Tibial nerve (tissue), 4 donors: ENCODE results near the gene BMP2K. TPM values are rescaled to one million over a fixed set of nuclear protein-coding genes. Genes with fewer than 3 reads are reported as not detected.

ENCODE experiments used
- DNase-seq, 2 donors: peaks; one replicate each; pipeline ENCODE4 v3.0.0-alpha.2; 2019; ENCODE audit warnings: low spot score in 2 of 2
- H3K27ac ChIP-seq, 4 donors: fragments of 200-600 bp; sonication (generic) in 3 of 4; one replicate each; pipeline ENCODE4 v1.5.1; 2017 to 2019; ENCODE audit warnings: mild to moderate bottlenecking in 1 of 4
- H3K27me3 ChIP-seq, 2 donors: fragments of 200-600 bp; sonication (generic) in 1 of 2; one replicate each; pipeline versions ENCODE4 v1.5.1 to v1.6.0; 2017 to 2019
- H3K36me3 ChIP-seq, 3 donors: fragments of 200-600 bp; sonication (generic); one replicate each; pipeline ENCODE4 v1.5.1; 2018 to 2019
- H3K4me1 ChIP-seq, 4 donors: fragments of 200-600 bp; sonication (generic) in 3 of 4; one replicate each; pipeline ENCODE4 v1.5.1; 2017 to 2019
- H3K4me3 ChIP-seq, 4 donors: fragments of 200-600 bp; sonication (generic) in 3 of 4; one replicate each; pipeline ENCODE4 v1.5.1; 2017 to 2019; ENCODE audit warnings: mild to moderate bottlenecking in 1 of 4, moderate library complexity in 1 of 4
- H3K9me3 ChIP-seq, 4 donors: fragments of 200-600 bp; sonication (generic) in 3 of 4; one replicate each; pipeline ENCODE4 v1.5.1; 2017 to 2019
- EP300 ChIP-seq, 2 donors: sonication (generic); formaldehyde crosslinking; IDR thresholded peaks; one replicate each; pipeline ENCODE4 v1.6.1; 2017; ENCODE audit warnings: antibody characterized with exemption in 2 of 2, mild to moderate bottlenecking in 1 of 2
- POLR2A ChIP-seq, 2 donors: fragments of 450-650 bp; IDR thresholded peaks; one replicate each; pipeline ENCODE4 v1.6.1; 2017; ENCODE audit warnings: antibody characterized with exemption in 2 of 2, mild to moderate bottlenecking in 2 of 2, moderate library complexity in 2 of 2
- WGBS, 2 donors: methylation state at CpG; one replicate each; pipeline ENCODE4 v1.1.5; 2018; 5-methylcytosine and 5-hydroxymethylcytosine counted together
- total RNA-seq, 4 donors: library from RNA; depleted of rRNA; stranded (reverse); fragments of >200 nt; gene quantifications; one replicate each; pipeline ENCODE4 v1.1.0, GENCODE V29; 2016
- TF ChIP-seq, protein P1 (sequence below), 5 experiments: fragments of 200-600 bp in 3 of 5; fragments of 450-650 bp in 2 of 5; sonication (generic) in 3 of 5; IDR thresholded peaks; one replicate each; pipeline ENCODE4 v1.5.1; 2016 to 2019; ENCODE audit warnings: antibody characterized with exemption in 5 of 5, mild to moderate bottlenecking in 3 of 5, moderate library complexity in 2 of 5

Gene BMP2K
- total RNA-seq, 4 donors from 2014 or later, result 39.8 to 84.8 (median 67.0) TPM

GRCh38 chr4:78748381-78748780 lies 27.8 kb upstream of the BMP2K start:
- 87 to 93% methylated on average over 2 of the region's 2 CpGs for WGBS, 2 donors
- TF ChIP-seq, protein P1, sequence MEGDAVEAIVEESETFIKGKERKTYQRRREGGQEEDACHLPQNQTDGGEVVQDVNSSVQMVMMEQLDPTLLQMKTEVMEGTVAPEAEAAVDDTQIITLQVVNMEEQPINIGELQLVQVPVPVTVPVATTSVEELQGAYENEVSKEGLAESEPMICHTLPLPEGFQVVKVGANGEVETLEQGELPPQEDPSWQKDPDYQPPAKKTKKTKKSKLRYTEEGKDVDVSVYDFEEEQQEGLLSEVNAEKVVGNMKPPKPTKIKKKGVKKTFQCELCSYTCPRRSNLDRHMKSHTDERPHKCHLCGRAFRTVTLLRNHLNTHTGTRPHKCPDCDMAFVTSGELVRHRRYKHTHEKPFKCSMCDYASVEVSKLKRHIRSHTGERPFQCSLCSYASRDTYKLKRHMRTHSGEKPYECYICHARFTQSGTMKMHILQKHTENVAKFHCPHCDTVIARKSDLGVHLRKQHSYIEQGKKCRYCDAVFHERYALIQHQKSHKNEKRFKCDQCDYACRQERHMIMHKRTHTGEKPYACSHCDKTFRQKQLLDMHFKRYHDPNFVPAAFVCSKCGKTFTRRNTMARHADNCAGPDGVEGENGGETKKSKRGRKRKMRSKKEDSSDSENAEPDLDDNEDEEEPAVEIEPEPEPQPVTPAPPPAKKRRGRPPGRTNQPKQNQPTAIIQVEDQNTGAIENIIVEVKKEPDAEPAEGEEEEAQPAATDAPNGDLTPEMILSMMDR (IDR thresholded peaks at IDR 0.05), result no peak
- no peak for TF ChIP-seq POLR2A (IDR thresholded peaks at IDR 0.05)
- TF ChIP-seq EP300 (IDR thresholded peaks at IDR 0.05), result no peak
- H3K4me3 ChIP-seq, result no peak overlapping the region
- H3K27me3 ChIP-seq, result no peaks in the 10 kb centered on the region
- H3K9me3 ChIP-seq, result no peaks in the 10 kb centered on the region
- no peak for DNase-seq
- H3K4me1 ChIP-seq, result peaks cover 0 to 6% (median 2%) of the 10 kb centered on the region in 4 donors
- H3K36me3 ChIP-seq, result no peaks in the 10 kb centered on the region
- H3K27ac ChIP-seq, result no peak overlapping the region

GRCh38 chr4:78749258-78749971 lies 26.7 kb upstream of the BMP2K start:
- Histone ChIP-seq H3K27me3 (no peaks in the 10 kb centered on the region), H3K4me3 (no peak overlapping the region), H3K9me3 (no peaks in the 10 kb centered on the region), H3K4me1 (peaks cover 0 to 6% (median 2%) of the 10 kb centered on the region in 4 donors), H3K36me3 (no peaks in the 10 kb centered on the region), H3K27ac (no peak overlapping the region)
- 72 to 83% methylated on average over 4 of the region's 4 CpGs for whole genome bisulfite sequencing, 2 donors
- DNase-seq, result no peak
- TF ChIP-seq, protein P1 (IDR thresholded peaks at IDR 0.05), result no peak
- TF ChIP-seq EP300 (IDR thresholded peaks at IDR 0.05), result no peak
- no peak for TF ChIP-seq POLR2A (IDR thresholded peaks at IDR 0.05)

DNA sequence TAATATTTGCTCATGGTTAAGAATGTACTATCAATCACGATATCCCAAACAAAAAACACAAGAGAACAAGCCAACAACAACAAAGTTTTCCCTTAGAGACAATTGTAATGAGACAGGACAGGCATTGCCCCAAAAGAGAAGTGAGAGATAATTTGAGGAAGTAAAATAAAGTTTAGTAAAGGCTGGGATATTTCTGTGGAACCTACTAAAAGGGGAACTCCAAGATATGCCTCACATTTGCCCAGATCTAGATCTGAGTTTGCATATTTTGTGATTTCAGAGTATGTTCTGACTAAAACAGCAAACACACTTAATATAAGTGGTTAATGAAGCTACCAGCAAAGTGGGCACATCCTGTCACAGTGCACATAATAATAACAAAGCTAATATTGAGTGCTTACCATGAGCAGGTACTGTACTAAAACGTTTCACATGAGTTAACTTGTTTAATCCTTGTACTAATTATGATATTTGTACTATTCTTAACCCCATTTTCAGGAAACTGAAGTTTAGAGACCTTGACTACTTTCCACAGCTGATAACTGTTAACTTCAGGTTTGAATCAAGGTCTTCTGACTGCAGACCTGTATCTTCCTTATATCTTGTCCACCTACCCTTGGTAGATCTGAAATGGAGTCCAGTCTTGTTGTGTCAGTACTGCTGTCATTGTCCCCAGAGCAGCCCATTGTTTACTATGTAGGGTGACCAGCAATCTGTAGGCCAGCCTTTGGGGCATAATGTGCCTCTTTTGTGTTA lies 26.0 kb upstream of the BMP2K start:
- H3K27ac ChIP-seq, result no peak overlapping the region
- no peak overlapping the region for H3K4me3 ChIP-seq
- H3K9me3 ChIP-seq, result no peaks in the 10 kb centered on the region
- peaks cover 0 to 6% (median 2%) of the 10 kb centered on the region in 4 donors for H3K4me1 ChIP-seq
- no peak for DNase-seq
- TF ChIP-seq POLR2A (IDR thresholded peaks at IDR 0.05) (no peak), EP300 (IDR thresholded peaks at IDR 0.05) (no peak)
- TF ChIP-seq, protein P1 (IDR thresholded peaks at IDR 0.05), result no peak
- no peaks in the 10 kb centered on the region for H3K27me3 ChIP-seq
- 32 to 40% methylated on average over 2 of the region's 2 CpGs for WGBS, 2 donors
- no peaks in the 10 kb centered on the region for H3K36me3 ChIP-seq

- 88 to 100% methylated on average over 2 of the region's 2 CpGs for WGBS, 2 donors
- no peak for DNase-seq
- no peak for TF ChIP-seq POLR2A (IDR thresholded peaks at IDR 0.05)
- no peak for TF ChIP-seq EP300 (IDR thresholded peaks at IDR 0.05)
- TF ChIP-seq, protein P1 (IDR thresholded peaks at IDR 0.05), result no peak
Observed at GRCh38 chr4:78753091-78753490, 23.1 kb upstream of the BMP2K start.

DNA sequence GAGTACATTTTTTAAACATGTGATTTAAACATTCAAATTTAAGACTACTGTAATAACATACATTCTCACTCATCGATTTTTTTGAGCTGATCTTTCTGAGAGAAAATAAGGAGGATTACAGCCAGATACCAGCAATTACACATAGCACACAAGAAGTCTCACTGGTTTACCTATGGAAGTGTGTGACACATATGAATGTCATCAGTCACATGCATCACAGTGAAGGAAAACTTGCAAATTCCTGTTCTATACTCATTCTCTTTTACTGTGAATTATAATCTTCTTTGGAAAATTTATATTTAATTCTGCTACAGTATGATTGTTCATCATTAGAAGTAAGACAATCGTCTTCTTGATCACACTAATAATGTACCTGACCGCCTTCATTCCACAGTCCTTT lies 21.3 kb upstream of the BMP2K start:
- Histone ChIP-seq H3K27me3 (no peaks in the 10 kb centered on the region), H3K4me1 (peaks cover 0 to 3% (median 0%) of the 10 kb centered on the region in 4 donors), H3K9me3 (no peaks in the 10 kb centered on the region), H3K36me3 (no peaks in the 10 kb centered on the region), H3K27ac (no peak overlapping the region), H3K4me3 (no peak overlapping the region)
- DNase-seq, result no peak
- 83 to 88% methylated on average over 3 of the region's 3 CpGs for WGBS, 2 donors
- TF ChIP-seq POLR2A (IDR thresholded peaks at IDR 0.05), result no peak
- TF ChIP-seq, protein P1 (IDR thresholded peaks at IDR 0.05), result no peak
- TF ChIP-seq EP300 (IDR thresholded peaks at IDR 0.05), result no peak

More at GRCh38 chr4:78753091-78753490, 23.1 kb upstream of the BMP2K start:
- H3K9me3 ChIP-seq, result no peaks in the 10 kb centered on the region
- H3K27ac ChIP-seq, result no peak overlapping the region
- no peaks in the 10 kb centered on the region for H3K36me3 ChIP-seq
- H3K4me3 ChIP-seq, result no peak overlapping the region
- peaks cover 0 to 6% (median 2%) of the 10 kb centered on the region in 4 donors for H3K4me1 ChIP-seq
- H3K27me3 ChIP-seq, result no peaks in the 10 kb centered on the region
